ENCODE results near the gene LDLRAD1. TPM values are rescaled to one million over a fixed set of nuclear protein-coding genes. Genes with fewer than 3 reads are reported as not detected.

Gene LDLRAD1
- total RNA-seq (not detected), polyA plus RNA-seq (not detected)

- H3K36me3 Mint-ChIP-seq, result no peaks in the 10 kb centered on the region
- no peak within 1 kb of the TSS for H3K27ac ChIP-seq (ENCODE audit: insufficient read depth, low read length, poor library complexity, severe bottlenecking)
- no peaks in the 10 kb centered on the region for H3K4me1 ChIP-seq (ENCODE audit: control insufficient read depth, insufficient read depth, low read length, poor library complexity, severe bottlenecking)
- no peaks in the 10 kb centered on the region for H3K36me3 ChIP-seq (ENCODE audit: control insufficient read depth, insufficient read depth, low read length)
- DNase-seq (no peak), ATAC-seq (ENCODE audit: low read depth in 2 of 2) (no peak)
- H3K27ac Mint-ChIP-seq, result peak within 1 kb of the TSS in 1 of 3 donors; percentile 23
- H3K4me1 Mint-ChIP-seq, result no peaks in the 10 kb centered on the region
- no peak within 1 kb of the TSS for H3K4me3 Mint-ChIP-seq
- H3K4me3 ChIP-seq (ENCODE audit: low read depth, low read length), result no peak within 1 kb of the TSS
- no peaks in the 10 kb centered on the region for H3K27me3 ChIP-seq (ENCODE audit: control insufficient read depth, insufficient read depth, low read length)
- peaks cover 0 to 3% (median 0%) of the 10 kb centered on the region in 7 donors for H3K9me3 Mint-ChIP-seq
- H3K27me3 Mint-ChIP-seq, result peaks cover 4% of the 10 kb centered on the region
- no peaks in the 10 kb centered on the region for H3K9me3 ChIP-seq (ENCODE audit: control insufficient read depth in 2 of 2, low read length in 2 of 2)
Measured at GRCh38 chr1:54017979-54018378, at the start of gene LDLRAD1. TSS of gene LDLRAD1 (minus strand) at chr1:54018186. CDS start at chr1:54018112, 74 bp downstream.

GRCh38 chr1:54064299-54064698 lies 46.3 kb upstream of the LDLRAD1 start:
- DNase-seq, result no peak
- no peaks in the 10 kb centered on the region for H3K9me3 Mint-ChIP-seq

GRCh38 chr1:54054438-54054749 lies 36.4 kb upstream of the LDLRAD1 start:
- Mint-ChIP-seq H3K4me1 (peaks cover 9 to 59% (median 35%) of the 10 kb centered on the region in 4 donors), H3K36me3 (peaks cover 28% of the 10 kb centered on the region), H3K9me3 (no peaks in the 10 kb centered on the region), H3K27ac (no peak overlapping the region), H3K4me3 (no peak overlapping the region), H3K27me3 (no peaks in the 10 kb centered on the region)
- no peaks in the 10 kb centered on the region for H3K27me3 ChIP-seq (ENCODE audit: control insufficient read depth, insufficient read depth, low read length)
- DNase-seq (peak in 2 of 3 donors; percentile 1 to 41), ATAC-seq (ENCODE audit: low read depth in 2 of 2) (no peak)
- H3K27ac ChIP-seq (ENCODE audit: insufficient read depth, low read length, poor library complexity, severe bottlenecking), result peak overlapping the region; percentile 93
- H3K36me3 ChIP-seq (ENCODE audit: control insufficient read depth, insufficient read depth, low read length), result peaks cover 8% of the 10 kb centered on the region
- peaks cover 52% of the 10 kb centered on the region for H3K4me1 ChIP-seq (ENCODE audit: control insufficient read depth, insufficient read depth, low read length, poor library complexity, severe bottlenecking)
- H3K9me3 ChIP-seq (ENCODE audit: control insufficient read depth in 2 of 2, low read length in 2 of 2), result no peaks in the 10 kb centered on the region
- H3K4me3 ChIP-seq (ENCODE audit: low read depth, low read length), result peak overlapping the region; percentile 98

More at GRCh38 chr1:54064299-54064698, 46.3 kb upstream of the LDLRAD1 start:
- Histone ChIP-seq H3K27ac (ENCODE audit: insufficient read depth, low read length, poor library complexity, severe bottlenecking) (no peak overlapping the region), H3K4me3 (ENCODE audit: low read depth, low read length) (no peak overlapping the region), H3K36me3 (ENCODE audit: control insufficient read depth, insufficient read depth, low read length) (no peaks in the 10 kb centered on the region), H3K27me3 (ENCODE audit: control insufficient read depth, insufficient read depth, low read length) (no peaks in the 10 kb centered on the region), H3K9me3 (ENCODE audit: control insufficient read depth in 2 of 2, low read length in 2 of 2) (no peaks in the 10 kb centered on the region), H3K4me1 (ENCODE audit: control insufficient read depth, insufficient read depth, low read length, poor library complexity, severe bottlenecking) (no peaks in the 10 kb centered on the region)
- H3K4me3 Mint-ChIP-seq, result no peak overlapping the region
- no peaks in the 10 kb centered on the region for H3K27me3 Mint-ChIP-seq
- peaks cover 4 to 26% (median 15%) of the 10 kb centered on the region in 4 donors for H3K4me1 Mint-ChIP-seq
- peaks cover 5% of the 10 kb centered on the region for H3K36me3 Mint-ChIP-seq
- no peak overlapping the region for H3K27ac Mint-ChIP-seq
- ATAC-seq (ENCODE audit: low read depth in 2 of 2), result no peak

- H3K27me3 Mint-ChIP-seq, result no peaks in the 10 kb centered on the region
- ATAC-seq (ENCODE audit: low read depth in 2 of 2) (no peak), DNase-seq (peak in 2 of 3 donors; percentile 1 to 30)
- peak overlapping the region; percentile 93 for H3K27ac ChIP-seq (ENCODE audit: insufficient read depth, low read length, poor library complexity, severe bottlenecking)
- H3K4me3 Mint-ChIP-seq, result no peak overlapping the region
- H3K36me3 ChIP-seq (ENCODE audit: control insufficient read depth, insufficient read depth, low read length), result peaks cover 11% of the 10 kb centered on the region
- no peaks in the 10 kb centered on the region for H3K9me3 ChIP-seq (ENCODE audit: control insufficient read depth in 2 of 2, low read length in 2 of 2)
- peak overlapping the region; percentile 98 for H3K4me3 ChIP-seq (ENCODE audit: low read depth, low read length)
- H3K9me3 Mint-ChIP-seq, result no peaks in the 10 kb centered on the region
- peaks cover 56% of the 10 kb centered on the region for H3K4me1 ChIP-seq (ENCODE audit: control insufficient read depth, insufficient read depth, low read length, poor library complexity, severe bottlenecking)
- H3K36me3 Mint-ChIP-seq, result peaks cover 27% of the 10 kb centered on the region
- H3K4me1 Mint-ChIP-seq, result peaks cover 9 to 59% (median 38%) of the 10 kb centered on the region in 4 donors
- H3K27ac Mint-ChIP-seq, result no peak overlapping the region
- no peaks in the 10 kb centered on the region for H3K27me3 ChIP-seq (ENCODE audit: control insufficient read depth, insufficient read depth, low read length)
Measured at GRCh38 chr1:54053745-54054437, 35.9 kb upstream of the LDLRAD1 start.

GRCh38 chr1:54052934-54053744 lies 35.2 kb upstream of the LDLRAD1 start, which contains the start of the genes TCEANC2 and TMEM59:
TSS of gene TCEANC2 (plus strand) at chr1:54053608. CDS start at chr1:54054423, 815 bp downstream.
TSS of gene TMEM59 (minus strand) at chr1:54053204. CDS start at chr1:54053188, 16 bp downstream.
- ATAC-seq (ENCODE audit: low read depth in 2 of 2), result peak; percentile 94 to 95

GRCh38 chr1:54052431-54052933 lies 34.5 kb upstream of the LDLRAD1 start:
- H3K4me3 ChIP-seq (ENCODE audit: low read depth, low read length), result peak overlapping the region; percentile 98
- Mint-ChIP-seq H3K4me1 (peaks cover under 1 to 59% (median 42%) of the 10 kb centered on the region in 4 donors), H3K27ac (no peak overlapping the region), H3K4me3 (no peak overlapping the region), H3K27me3 (no peaks in the 10 kb centered on the region), H3K9me3 (no peaks in the 10 kb centered on the region), H3K36me3 (peaks cover 17% of the 10 kb centered on the region)
- no peaks in the 10 kb centered on the region for H3K9me3 ChIP-seq (ENCODE audit: control insufficient read depth in 2 of 2, low read length in 2 of 2)
- DNase-seq (peak in 2 of 3 donors; percentile 43 to 60), ATAC-seq (ENCODE audit: low read depth in 2 of 2) (no peak)
- H3K27ac ChIP-seq (ENCODE audit: insufficient read depth, low read length, poor library complexity, severe bottlenecking), result peak overlapping the region; percentile 93
- H3K36me3 ChIP-seq (ENCODE audit: control insufficient read depth, insufficient read depth, low read length), result peaks cover 7% of the 10 kb centered on the region
- no peaks in the 10 kb centered on the region for H3K27me3 ChIP-seq (ENCODE audit: control insufficient read depth, insufficient read depth, low read length)
- H3K4me1 ChIP-seq (ENCODE audit: control insufficient read depth, insufficient read depth, low read length, poor library complexity, severe bottlenecking), result peaks cover 69% of the 10 kb centered on the region

More at GRCh38 chr1:54052934-54053744, 35.2 kb upstream of the LDLRAD1 start, which contains the start of the genes TCEANC2 and TMEM59:
- DNase-seq, result peak; percentile 96 to 100 (median 98)
- H3K9me3 ChIP-seq (ENCODE audit: control insufficient read depth in 2 of 2, low read length in 2 of 2), result no peaks in the 10 kb centered on the region
- no peaks in the 10 kb centered on the region for H3K27me3 ChIP-seq (ENCODE audit: control insufficient read depth, insufficient read depth, low read length)
- peaks cover 64% of the 10 kb centered on the region for H3K4me1 ChIP-seq (ENCODE audit: control insufficient read depth, insufficient read depth, low read length, poor library complexity, severe bottlenecking)
- no peak within 1 kb of the TSS for H3K27ac Mint-ChIP-seq
- H3K9me3 Mint-ChIP-seq, result no peaks in the 10 kb centered on the region
- H3K36me3 Mint-ChIP-seq, result peaks cover 23% of the 10 kb centered on the region
- peak within 1 kb of the TSS; percentile 98 for H3K4me3 ChIP-seq (ENCODE audit: low read depth, low read length)
- H3K36me3 ChIP-seq (ENCODE audit: control insufficient read depth, insufficient read depth, low read length), result peaks cover 10% of the 10 kb centered on the region
- peaks cover 7 to 59% (median 41%) of the 10 kb centered on the region in 4 donors for H3K4me1 Mint-ChIP-seq
- H3K27me3 Mint-ChIP-seq, result no peaks in the 10 kb centered on the region
- H3K27ac ChIP-seq (ENCODE audit: insufficient read depth, low read length, poor library complexity, severe bottlenecking), result peak within 1 kb of the TSS; percentile 93
- no peak within 1 kb of the TSS for H3K4me3 Mint-ChIP-seq

- H3K9me3 Mint-ChIP-seq, result no peaks in the 10 kb centered on the region
- Histone ChIP-seq H3K27me3 (ENCODE audit: control insufficient read depth, insufficient read depth, low read length) (no peaks in the 10 kb centered on the region), H3K36me3 (ENCODE audit: control insufficient read depth, insufficient read depth, low read length) (peaks cover 7% of the 10 kb centered on the region), H3K9me3 (ENCODE audit: control insufficient read depth in 2 of 2, low read length in 2 of 2) (no peaks in the 10 kb centered on the region), H3K4me3 (ENCODE audit: low read depth, low read length) (peak overlapping the region; percentile 98), H3K27ac (ENCODE audit: insufficient read depth, low read length, poor library complexity, severe bottlenecking) (peak overlapping the region; percentile 93), H3K4me1 (ENCODE audit: control insufficient read depth, insufficient read depth, low read length, poor library complexity, severe bottlenecking) (peaks cover 71% of the 10 kb centered on the region)
- peak in 1 of 3 donors; percentile 8 for DNase-seq
- no peak for ATAC-seq (ENCODE audit: low read depth in 2 of 2)
- H3K36me3 Mint-ChIP-seq, result peaks cover 17% of the 10 kb centered on the region
- H3K4me3 Mint-ChIP-seq, result no peak overlapping the region
- no peaks in the 10 kb centered on the region for H3K27me3 Mint-ChIP-seq
- no peak overlapping the region for H3K27ac Mint-ChIP-seq
- peaks cover 5 to 60% (median 44%) of the 10 kb centered on the region in 4 donors for H3K4me1 Mint-ChIP-seq
Measured at GRCh38 chr1:54051933-54052430, 34.0 kb upstream of the LDLRAD1 start.
